ENCODE results near the gene LYSMD2.

- TF ChIP-seq CHD2 (IDR thresholded peaks at IDR 0.05; ENCODE audit: low read length, partially characterized antibody) (no peak), NRF1 (IDR thresholded peaks at IDR 0.05; ENCODE audit: low read depth, low read length) (no peak), CTCF (IDR thresholded peaks at IDR 0.05) (no peak), GABPA (IDR thresholded peaks at IDR 0.05; ENCODE audit: low read depth) (no peak), ELF1 (IDR thresholded peaks at IDR 0.05) (no peak), RFX5 (IDR thresholded peaks at IDR 0.05; ENCODE audit: low read length) (no peak), YY1 (IDR thresholded peaks at IDR 0.05; ENCODE audit: low read depth) (no peak), REST (IDR thresholded peaks at IDR 0.05; ENCODE audit: low read depth, low read length) (no peak), SMC3 (IDR thresholded peaks at IDR 0.05; ENCODE audit: low read depth, low read length) (no peak), TAF1 (IDR thresholded peaks at IDR 0.05; ENCODE audit: borderline replicate concordance, low read depth, low read length) (no peak), GATA2 (CRISPR knock-in tag; IDR thresholded peaks at IDR 0.05) (no peak), PBX3 (IDR thresholded peaks at IDR 0.05) (no peak), POLR2AphosphoS5 (IDR thresholded peaks at IDR 0.05; ENCODE audit: low read depth, low read length) (no peak), NFIC (IDR thresholded peaks at IDR 0.05; ENCODE audit: borderline replicate concordance) (no peak)
Measured at GRCh38 chr15:51708013-51708412, 29.4 kb downstream of the LYSMD2 start.
